GM12878 (cell line): ENCODE results near the gene DFFA. TPM values are rescaled to one million over a fixed set of nuclear protein-coding genes. Genes with fewer than 3 reads are reported as not detected.
"Not testable (repeated sequence)": the region's sequence is repeated elsewhere in the genome, so short reads cannot be mapped to it uniquely, and the experiment has no call there.

Source experiments
- ATAC-seq: fragments of 200-7000 bp; cut with Tn5 transposase; 3 replicates; pipeline ENCODE4 v1.9.1; 2020; ENCODE audit warnings: mild to moderate bottlenecking, moderate library complexity
- BruUV-seq: library from RNA; stranded (reverse); fragments of 400-500 nt; replicated peaks from 2 replicates; lab custom pipeline; 2021; lab: Mats Ljungman, UMichigan
- CTCF ChIA-PET: fragments of 300-600 bp; sonication (Branson Sonifier 250); formaldehyde crosslinking; extraction: SDS; loops from one replicate; lab custom pipeline; 2021; ENCODE audit warnings: inconsistent platforms; lab: Yijun Ruan, JAX
- POLR2A ChIA-PET: fragments of 350-600 bp; formaldehyde crosslinking; extraction: SDS; loops from one replicate; lab custom pipeline; 2021; ENCODE audit warnings: inconsistent platforms; lab: Charles Lee
- RAD21 ChIA-PET: fragments of 300-600 bp; sonication (Branson Sonifier 250); formaldehyde crosslinking; loops from one replicate; lab custom pipeline; 2023; ENCODE audit warnings: antibody characterized with exemption; ENCODE audit not compliant: unreplicated experiment; lab: Charles Lee
- SMC1A ChIA-PET: fragments of 300-600 bp; sonication (Branson Sonifier 250); formaldehyde crosslinking; loops from one replicate; lab custom pipeline; 2023; ENCODE audit not compliant: unreplicated experiment, uncharacterized antibody; lab: Charles Lee
- DNase-seq: peaks from one replicate; pipeline ENCODE4 v3.0.0-alpha.2; 2011; ENCODE audit warnings: low read depth, low spot score
- FAIRE-seq: peaks from 3 replicates; lab custom pipeline; 2011; peaks lifted over from hg19 to GRCh38; lab: Jason Lieb, UNC
- H2AFZ ChIP-seq: 2 replicates; pipeline ENCODE4 v1.6.0; 2011; ENCODE audit warnings: low read depth, low read length, control low read depth; ENCODE audit not compliant: control insufficient read depth
- H3K27ac ChIP-seq: 2 replicates; pipeline ENCODE4 v1.5.1; 2011; ENCODE audit warnings: control low read depth; ENCODE audit not compliant: control insufficient read depth, insufficient read depth
- H3K27me3 ChIP-seq, 2 experiments: replicated peaks in 1 of 2; 2 replicates each; pipeline versions ENCODE4 v1.6.0 to v1.6.1; 2011; ENCODE audit warnings: low read length in 1 of 2; ENCODE audit not compliant: control insufficient read depth in 2 of 2, insufficient read depth in 2 of 2
- H3K36me3 ChIP-seq, 2 experiments: 2 replicates each; pipeline ENCODE4 v1.5.1; 2011; ENCODE audit warnings: low read length in 1 of 2; ENCODE audit not compliant: control insufficient read depth in 2 of 2, insufficient read depth in 2 of 2
- H3K4me1 ChIP-seq: 2 replicates; pipeline ENCODE4 v1.6.1; 2011; ENCODE audit warnings: mild to moderate bottlenecking, low read length, moderate library complexity, mixed read lengths; ENCODE audit not compliant: control insufficient read depth, insufficient read depth
- H3K4me2 ChIP-seq: 2 replicates; pipeline ENCODE4 v1.6.0; 2011; ENCODE audit warnings: control low read depth; ENCODE audit not compliant: control insufficient read depth, insufficient read depth
- H3K4me3 ChIP-seq: fragments of 200-600 bp; sonication (generic); 2 replicates; pipeline ENCODE4 v1.5.1; 2016
- H3K79me2 ChIP-seq: 2 replicates; pipeline ENCODE4 v1.6.0; 2011; ENCODE audit warnings: low read length; ENCODE audit not compliant: control insufficient read depth, insufficient read depth
- H3K9ac ChIP-seq: 2 replicates; pipeline ENCODE4 v1.8.0; 2011; ENCODE audit warnings: low read length, control low read depth, mixed read lengths; ENCODE audit not compliant: control insufficient read depth, insufficient read depth
- H3K9me3 ChIP-seq: replicated peaks from 3 replicates; pipeline ENCODE4 v1.5.1; 2011; ENCODE audit warnings: mild to moderate bottlenecking, low read length; ENCODE audit not compliant: control insufficient read depth, insufficient read depth
- H4K20me1 ChIP-seq: 2 replicates; pipeline ENCODE4 v1.6.0; 2011; ENCODE audit not compliant: control insufficient read depth, insufficient read depth
- WGBS: methylation state at CpG from one replicate; pipeline ENCODE4 v1.1.6; 2016; ENCODE audit warnings: low lambda C conversion rate; ENCODE audit not compliant: insufficient replicate concordance, insufficient coverage; ENCODE audit errors: missing lambda C conversion rate; 5-methylcytosine and 5-hydroxymethylcytosine counted together
- in situ Hi-C: fragments of 300-500 bp; cut with MboI; formaldehyde crosslinking; loops from 9 replicates; pipeline ENCODE4 v1.14.3; 2018; ENCODE audit warnings: mixed read lengths
- intact Hi-C: fragments of 100-400 bp; cut with micrococcal nuclease; formaldehyde crosslinking; loops from one replicate; pipeline ENCODE4 v1.14.2; 2022; ENCODE audit not compliant: unreplicated experiment
- polyA plus RNA-seq, 11 experiments: library from polyadenylated mRNA; depleted of rRNA in 4 of 11; unstranded in 6 of 11; stranded (reverse) in 5 of 11; fragments of >200 nt; fragmentation: Nextera tagmentation in 4 of 11; fragmentation: Illumina TruSeq in 1 of 11; extraction: Ambion mirVana in 4 of 11; extraction: Trizol in 1 of 11; gene quantifications; 1 replicate in 1 of 11; 2 replicates in 10 of 11; pipeline versions ENCODE4 v1.2.1 to v1.2.3, GENCODE V29; 2011 to 2016; ENCODE audit warnings: inconsistent platforms in 2 of 11, missing spikeins in 2 of 11, low read depth in 1 of 11
- total RNA-seq, 4 experiments: library from RNA; depleted of rRNA in 3 of 4; stranded (reverse); fragments of >200 nt in 3 of 4; fragmentation: Illumina TruSeq in 1 of 4; extraction: Trizol in 1 of 4; gene quantifications; 2 replicates each; pipeline versions ENCODE4 v1.2.1 to v1.2.3, GENCODE V29; 2013 to 2021

Gene DFFA
- total and polyA plus RNA-seq, 10 of the 15 experiments (the other 5 are each of a cell fraction or from before 2014, with no cell fraction given): 37.4 to 83.8 (median 52.4) TPM

DNA sequence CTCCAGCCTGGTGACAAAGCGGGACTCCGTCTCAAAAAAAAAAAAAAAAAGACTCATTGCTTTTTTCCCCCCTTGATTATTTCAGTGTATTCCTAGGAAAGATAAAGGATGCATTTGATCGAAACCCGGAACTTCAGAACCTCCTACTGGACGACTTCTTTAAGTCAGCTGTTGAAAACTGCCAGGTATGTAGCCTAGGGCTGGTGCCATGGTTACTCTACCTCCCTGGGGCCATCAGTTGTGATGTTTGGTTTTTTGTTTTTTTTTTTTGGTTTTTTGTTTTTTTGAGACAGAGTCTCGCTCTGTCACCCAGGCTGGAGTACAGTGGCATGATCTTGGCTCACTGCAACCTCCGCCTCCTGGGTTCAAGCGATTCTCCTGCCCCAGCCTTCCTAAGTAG is 53.6 kb downstream of the DFFA start:
- H3K27ac ChIP-seq, BruUV-seq, SMC1A ChIA-PET, H3K9me3 ChIP-seq, intact Hi-C loops, CTCF ChIA-PET, ATAC-seq, H3K9ac ChIP-seq, H4K20me1 ChIP-seq, RAD21 ChIA-PET, FAIRE-seq, H3K4me3 ChIP-seq, H3K4me2 ChIP-seq, H3K4me1 ChIP-seq, H2AFZ ChIP-seq, H3K79me2 ChIP-seq, in situ Hi-C loops, H3K27me3 ChIP-seq, DNase-seq: not testable (repeated sequence)
- POLR2A ChIA-PET: interaction anchor here (0.7 kb wide), 1 partner anchor 63 kb away, joined by 6 read pairs; no protein-coding TSS in a partner anchor
- peaks cover 17 to 23% of the 10 kb centered on the region in 2 experiments for H3K36me3 ChIP-seq
- WGBS: 94% methylated on average over 7 of the region's 8 CpGs

- FAIRE-seq, H2AFZ ChIP-seq, H4K20me1 ChIP-seq, BruUV-seq, H3K27ac ChIP-seq, H3K9ac ChIP-seq, H3K9me3 ChIP-seq, intact Hi-C loops, H3K4me2 ChIP-seq, in situ Hi-C loops, H3K4me3 ChIP-seq, H3K27me3 ChIP-seq, ATAC-seq, H3K79me2 ChIP-seq, DNase-seq, SMC1A ChIA-PET, H3K4me1 ChIP-seq: not testable (repeated sequence)
- ChIA-PET CTCF (interaction anchor here (1.6 kb wide), 1 partner anchor 15 kb away, joined by 4 read pairs; no protein-coding TSS in a partner anchor), RAD21 (interaction anchor here (1.7 kb wide), 1 partner anchor 206 kb away, joined by 3 read pairs; the partner anchor contains the start of gene KIF1B), POLR2A (interaction anchor here (0.6 kb wide), 1 partner anchor 404 kb away, joined by 5 read pairs; no protein-coding TSS in a partner anchor)
- H3K36me3 ChIP-seq: peaks cover 22 to 39% of the 10 kb centered on the region in 2 experiments
- 100% methylated on average over 1 of the region's 1 CpG for WGBS
Observed at GRCh38 chr1:10415967-10416366, 56.4 kb downstream of the DFFA start.
